Measurements from ENCODE around the gene KMT2E.

KMT2E gene

GRCh38 chr7:105067691-105068090, 53.7 kb downstream of the KMT2E start:
- Histone ChIP-seq H3K9me3 (no peaks in the 10 kb centered on the region), H3K4me1 (no peaks in the 10 kb centered on the region), H3K27me3 (no peaks in the 10 kb centered on the region), H3K4me3 (ENCODE audit: low read depth, low read length) (no peak overlapping the region), H3K36me3 (peaks cover 54% of the 10 kb centered on the region)
- no peak for DNase-seq
- TF ChIP-seq CTCF (IDR thresholded peaks at IDR 0.05; ENCODE audit: low read depth, low read length), result no peak

GRCh38 chr7:105068886-105069285, 54.9 kb downstream of the KMT2E start:
- Histone ChIP-seq H3K4me1 (no peaks in the 10 kb centered on the region), H3K9me3 (no peaks in the 10 kb centered on the region), H3K36me3 (peaks cover 48% of the 10 kb centered on the region), H3K27me3 (no peaks in the 10 kb centered on the region), H3K4me3 (ENCODE audit: low read depth, low read length) (no peak overlapping the region)
- no peak for TF ChIP-seq CTCF (IDR thresholded peaks at IDR 0.05; ENCODE audit: low read depth, low read length)
- no peak for DNase-seq

GRCh38 chr7:105073143-105073542, 59.1 kb downstream of the KMT2E start:
- Histone ChIP-seq H3K4me1 (no peaks in the 10 kb centered on the region), H3K9me3 (no peaks in the 10 kb centered on the region), H3K27me3 (no peaks in the 10 kb centered on the region), H3K4me3 (ENCODE audit: low read depth, low read length) (no peak overlapping the region), H3K36me3 (peaks cover 77% of the 10 kb centered on the region)
- TF ChIP-seq CTCF (IDR thresholded peaks at IDR 0.05; ENCODE audit: low read depth, low read length), result no peak
- no peak for DNase-seq

GRCh38 chr7:105079348-105079747, 65.3 kb downstream of the KMT2E start:
- Histone ChIP-seq H3K27me3 (no peaks in the 10 kb centered on the region), H3K9me3 (no peaks in the 10 kb centered on the region), H3K36me3 (peaks cover 84% of the 10 kb centered on the region), H3K4me3 (ENCODE audit: low read depth, low read length) (no peak overlapping the region), H3K4me1 (no peaks in the 10 kb centered on the region)
- DNase-seq, result no peak
- no peak for TF ChIP-seq CTCF (IDR thresholded peaks at IDR 0.05; ENCODE audit: low read depth, low read length)

GRCh38 chr7:105084581-105084980, 70.6 kb downstream of the KMT2E start:
- no peaks in the 10 kb centered on the region for H3K27me3 ChIP-seq
- no peaks in the 10 kb centered on the region for H3K4me1 ChIP-seq
- no peaks in the 10 kb centered on the region for H3K9me3 ChIP-seq
- H3K4me3 ChIP-seq (ENCODE audit: low read depth, low read length), result no peak overlapping the region
- TF ChIP-seq CTCF (IDR thresholded peaks at IDR 0.05; ENCODE audit: low read depth, low read length), result no peak
- no peak for DNase-seq
- peaks cover 73% of the 10 kb centered on the region for H3K36me3 ChIP-seq

GRCh38 chr7:105086850-105087249, 72.8 kb downstream of the KMT2E start:
- Histone ChIP-seq H3K27me3 (no peaks in the 10 kb centered on the region), H3K36me3 (peaks cover 79% of the 10 kb centered on the region), H3K4me3 (ENCODE audit: low read depth, low read length) (no peak overlapping the region), H3K4me1 (no peaks in the 10 kb centered on the region), H3K9me3 (no peaks in the 10 kb centered on the region)
- no peak for DNase-seq
- TF ChIP-seq CTCF (IDR thresholded peaks at IDR 0.05; ENCODE audit: low read depth, low read length), result no peak
